ENCODE results near the gene ZMIZ1. TPM values are rescaled to one million over a fixed set of nuclear protein-coding genes. Genes with fewer than 3 reads are reported as not detected.

The ZMIZ1 gene
- total RNA-seq, 2 experiments from 2014 or later: 14.6 to 15.5 TPM

GRCh38 chr10:79111427-79111826, 42.7 kb downstream of the ZMIZ1 start:
- ChIA-PET CTCF (no interaction called here), POLR2A (no interaction called here)
- intact Hi-C loops (cut with DNase I, micrococcal nuclease): no loop called here
- DNase-seq: no peak
- Histone ChIP-seq H3K36me3 (ENCODE audit: insufficient read depth, low read length) (peaks cover 11% of the 10 kb centered on the region), H3K27me3 (ENCODE audit: control insufficient read depth in 1 of 2, insufficient read depth in 2 of 2, low read length in 2 of 2) (no peaks in the 10 kb centered on the region), H3K4me1 (ENCODE audit: insufficient read depth, low read length) (peaks cover 16% of the 10 kb centered on the region), H3K4me3 (ENCODE audit: low read length) (no peak overlapping the region), H3K27ac (ENCODE audit: low read depth in 1 of 2, low read length in 2 of 2) (no peak overlapping the region), H3K9me3 (ENCODE audit: control insufficient read depth in 1 of 2, insufficient read depth in 1 of 2, low read length in 2 of 2) (no peaks in the 10 kb centered on the region)
- no peak overlapping the region for H3K4me3 Mint-ChIP-seq
- no peak overlapping the region for H3K27ac Mint-ChIP-seq
- ATAC-seq (ENCODE audit: poor library complexity): no peak
- no peaks in the 10 kb centered on the region for H3K27me3 Mint-ChIP-seq
- TF ChIP-seq, protein P1, sequence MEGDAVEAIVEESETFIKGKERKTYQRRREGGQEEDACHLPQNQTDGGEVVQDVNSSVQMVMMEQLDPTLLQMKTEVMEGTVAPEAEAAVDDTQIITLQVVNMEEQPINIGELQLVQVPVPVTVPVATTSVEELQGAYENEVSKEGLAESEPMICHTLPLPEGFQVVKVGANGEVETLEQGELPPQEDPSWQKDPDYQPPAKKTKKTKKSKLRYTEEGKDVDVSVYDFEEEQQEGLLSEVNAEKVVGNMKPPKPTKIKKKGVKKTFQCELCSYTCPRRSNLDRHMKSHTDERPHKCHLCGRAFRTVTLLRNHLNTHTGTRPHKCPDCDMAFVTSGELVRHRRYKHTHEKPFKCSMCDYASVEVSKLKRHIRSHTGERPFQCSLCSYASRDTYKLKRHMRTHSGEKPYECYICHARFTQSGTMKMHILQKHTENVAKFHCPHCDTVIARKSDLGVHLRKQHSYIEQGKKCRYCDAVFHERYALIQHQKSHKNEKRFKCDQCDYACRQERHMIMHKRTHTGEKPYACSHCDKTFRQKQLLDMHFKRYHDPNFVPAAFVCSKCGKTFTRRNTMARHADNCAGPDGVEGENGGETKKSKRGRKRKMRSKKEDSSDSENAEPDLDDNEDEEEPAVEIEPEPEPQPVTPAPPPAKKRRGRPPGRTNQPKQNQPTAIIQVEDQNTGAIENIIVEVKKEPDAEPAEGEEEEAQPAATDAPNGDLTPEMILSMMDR (IDR thresholded peaks at IDR 0.05): no peak
- H3K4me1 Mint-ChIP-seq (ENCODE audit: low read depth): peaks cover 36% of the 10 kb centered on the region
- no peaks in the 10 kb centered on the region for H3K9me3 Mint-ChIP-seq
- H3K36me3 Mint-ChIP-seq (ENCODE audit: low read depth): no peaks in the 10 kb centered on the region

DNA sequence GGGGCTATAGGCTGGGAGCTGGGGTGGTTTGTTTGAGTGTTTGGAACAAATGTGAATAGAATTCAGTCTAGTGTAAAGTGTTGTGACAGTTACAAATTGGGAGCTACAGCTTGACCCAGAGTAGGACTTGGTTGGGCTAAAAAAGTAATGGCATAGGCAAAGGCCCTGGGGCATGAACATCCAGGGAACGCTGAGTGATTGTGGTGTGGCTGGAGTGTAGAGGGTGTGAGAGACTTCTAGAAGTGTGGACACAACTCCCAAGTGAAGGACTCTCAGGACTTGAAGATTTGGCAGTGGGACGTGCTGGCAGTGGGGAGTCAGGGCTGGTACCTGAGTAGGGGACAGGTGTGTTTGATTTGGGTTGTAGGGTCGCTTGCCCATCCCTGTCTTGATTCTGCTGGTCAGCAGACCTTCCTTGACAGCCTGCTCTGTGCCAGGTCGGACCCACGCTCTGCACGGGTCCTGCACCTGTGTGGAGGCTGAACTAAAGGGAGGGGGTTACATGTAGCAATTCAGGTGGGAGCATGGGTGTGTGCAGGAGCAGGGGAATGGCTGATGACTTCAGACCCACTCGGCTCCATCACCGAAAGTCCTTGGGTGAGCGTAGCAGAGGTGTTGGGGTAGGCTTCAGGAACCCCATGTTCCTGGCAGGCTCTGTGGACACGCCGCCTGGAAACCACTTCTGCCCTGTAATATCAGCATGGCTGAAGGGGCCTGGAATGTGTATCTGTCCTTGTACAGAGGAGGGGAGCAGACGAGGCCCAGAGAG, 43.3 kb downstream of the ZMIZ1 start:
- ChIA-PET POLR2A (no interaction called here), CTCF (no interaction called here)
- no peaks in the 10 kb centered on the region for H3K9me3 Mint-ChIP-seq
- no peaks in the 10 kb centered on the region for H3K9me3 ChIP-seq (ENCODE audit: control insufficient read depth in 1 of 2, insufficient read depth in 1 of 2, low read length in 2 of 2)
- no peaks in the 10 kb centered on the region for H3K27me3 Mint-ChIP-seq
- H3K4me3 Mint-ChIP-seq: no peak overlapping the region
- peaks cover 22% of the 10 kb centered on the region for H3K4me1 ChIP-seq (ENCODE audit: insufficient read depth, low read length)
- H3K27ac ChIP-seq (ENCODE audit: low read depth in 1 of 2, low read length in 2 of 2): no peak overlapping the region
- peaks cover 41% of the 10 kb centered on the region for H3K4me1 Mint-ChIP-seq (ENCODE audit: low read depth)
- intact Hi-C loops (cut with DNase I, micrococcal nuclease): no loop called here
- TF ChIP-seq, protein P1 (IDR thresholded peaks at IDR 0.05): no peak
- no peak for DNase-seq
- ATAC-seq (ENCODE audit: poor library complexity): no peak
- no peak overlapping the region for H3K27ac Mint-ChIP-seq
- peaks cover 11% of the 10 kb centered on the region for H3K36me3 ChIP-seq (ENCODE audit: insufficient read depth, low read length)
- no peaks in the 10 kb centered on the region for H3K36me3 Mint-ChIP-seq (ENCODE audit: low read depth)
- no peaks in the 10 kb centered on the region for H3K27me3 ChIP-seq (ENCODE audit: control insufficient read depth in 1 of 2, insufficient read depth in 2 of 2, low read length in 2 of 2)
- H3K4me3 ChIP-seq (ENCODE audit: low read length): no peak overlapping the region

- ATAC-seq (ENCODE audit: poor library complexity): no peak
- Histone ChIP-seq H3K9me3 (ENCODE audit: control insufficient read depth in 1 of 2, insufficient read depth in 1 of 2, low read length in 2 of 2) (no peaks in the 10 kb centered on the region), H3K4me1 (ENCODE audit: insufficient read depth, low read length) (peaks cover 22% of the 10 kb centered on the region), H3K36me3 (ENCODE audit: insufficient read depth, low read length) (peaks cover 11% of the 10 kb centered on the region), H3K27me3 (ENCODE audit: control insufficient read depth in 1 of 2, insufficient read depth in 2 of 2, low read length in 2 of 2) (no peaks in the 10 kb centered on the region), H3K4me3 (ENCODE audit: low read length) (no peak overlapping the region), H3K27ac (ENCODE audit: low read depth in 1 of 2, low read length in 2 of 2) (no peak overlapping the region)
- TF ChIP-seq, protein P1 (IDR thresholded peaks at IDR 0.05): no peak
- ChIA-PET POLR2A (no interaction called here), CTCF (no interaction called here)
- Mint-ChIP-seq H3K4me1 (ENCODE audit: low read depth) (peaks cover 46% of the 10 kb centered on the region), H3K4me3 (no peak overlapping the region), H3K36me3 (ENCODE audit: low read depth) (no peaks in the 10 kb centered on the region), H3K9me3 (no peaks in the 10 kb centered on the region), H3K27me3 (no peaks in the 10 kb centered on the region), H3K27ac (no peak overlapping the region)
- DNase-seq: no peak
- intact Hi-C loops (cut with DNase I, micrococcal nuclease): no loop called here
Observed at GRCh38 chr10:79112881-79113431, 44.2 kb downstream of the ZMIZ1 start.

All from CD4-positive, alpha-beta T cell (primary cell).